Measurements from ENCODE around the gene PKD1.

- TF ChIP-seq CTCF (IDR thresholded peaks at IDR 0.05) (no peak), POLR2A (IDR thresholded peaks at IDR 0.05) (no peak)
These were observed 40.3 kb upstream of the PKD1 start for GRCh38 chr16:2176047-2176446.
